ENCODE data around the gene WASF2. TPM values are rescaled to one million over a fixed set of nuclear protein-coding genes. Genes with fewer than 3 reads are reported as not detected.

The WASF2 gene
- total RNA-seq, 4 donors from 2014 or later: 53.8 to 76.6 (median 70.3) TPM

DNA sequence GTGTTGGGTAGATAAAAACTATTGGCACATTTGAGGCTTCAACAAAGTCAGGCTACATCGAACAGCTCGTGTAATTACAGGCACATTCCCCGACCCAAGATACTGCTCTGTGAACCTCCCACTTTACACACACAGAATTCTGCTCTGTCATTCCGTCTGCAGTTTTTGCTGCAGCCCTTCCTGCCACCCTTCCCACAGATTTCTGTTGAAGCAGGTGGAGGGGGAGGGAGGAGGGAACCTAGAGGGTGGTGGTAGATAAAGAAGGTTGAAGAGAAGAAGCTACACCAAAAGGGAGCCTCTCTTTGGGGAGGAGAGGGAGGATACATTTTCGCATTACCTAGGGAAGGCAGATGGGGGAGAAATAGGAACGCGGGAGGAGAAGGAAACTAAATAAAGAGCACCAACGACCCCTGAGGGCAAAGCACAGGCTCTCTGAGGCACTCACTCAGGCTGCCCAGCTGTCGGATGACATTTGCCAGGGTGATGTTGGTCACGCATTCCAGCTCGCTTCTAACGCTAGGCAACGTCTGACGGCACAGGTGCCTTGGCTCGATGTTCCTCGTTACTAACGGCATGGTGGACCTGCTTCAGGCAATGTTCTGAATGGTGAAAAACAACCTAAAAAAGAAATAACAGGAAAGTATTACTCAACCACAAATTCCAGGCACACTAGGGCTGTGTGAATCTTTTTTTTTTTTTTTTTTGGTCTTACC, 61.5 kb downstream of the WASF2 start:
- no peak for DNase-seq (ENCODE audit: low spot score in 2 of 2)
- TF ChIP-seq, protein P1, sequence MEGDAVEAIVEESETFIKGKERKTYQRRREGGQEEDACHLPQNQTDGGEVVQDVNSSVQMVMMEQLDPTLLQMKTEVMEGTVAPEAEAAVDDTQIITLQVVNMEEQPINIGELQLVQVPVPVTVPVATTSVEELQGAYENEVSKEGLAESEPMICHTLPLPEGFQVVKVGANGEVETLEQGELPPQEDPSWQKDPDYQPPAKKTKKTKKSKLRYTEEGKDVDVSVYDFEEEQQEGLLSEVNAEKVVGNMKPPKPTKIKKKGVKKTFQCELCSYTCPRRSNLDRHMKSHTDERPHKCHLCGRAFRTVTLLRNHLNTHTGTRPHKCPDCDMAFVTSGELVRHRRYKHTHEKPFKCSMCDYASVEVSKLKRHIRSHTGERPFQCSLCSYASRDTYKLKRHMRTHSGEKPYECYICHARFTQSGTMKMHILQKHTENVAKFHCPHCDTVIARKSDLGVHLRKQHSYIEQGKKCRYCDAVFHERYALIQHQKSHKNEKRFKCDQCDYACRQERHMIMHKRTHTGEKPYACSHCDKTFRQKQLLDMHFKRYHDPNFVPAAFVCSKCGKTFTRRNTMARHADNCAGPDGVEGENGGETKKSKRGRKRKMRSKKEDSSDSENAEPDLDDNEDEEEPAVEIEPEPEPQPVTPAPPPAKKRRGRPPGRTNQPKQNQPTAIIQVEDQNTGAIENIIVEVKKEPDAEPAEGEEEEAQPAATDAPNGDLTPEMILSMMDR (IDR thresholded peaks at IDR 0.05): no peak
- TF ChIP-seq POLR2A (IDR thresholded peaks at IDR 0.05): no peak
- intact Hi-C loops (cut with DNase I; ENCODE audit: low total_unique reads): no loop called here
- 12 to 23% methylated on average over 17 of the region's 17 CpGs for WGBS, 2 donors
- no peak overlapping the region for H3K4me3 ChIP-seq (ENCODE audit: low read depth, poor library complexity, severe bottlenecking)

- WGBS, 2 donors: 50 to 66% methylated on average over 2 of the region's 2 CpGs
- no peak for TF ChIP-seq POLR2A (IDR thresholded peaks at IDR 0.05)
- TF ChIP-seq, protein P1 (IDR thresholded peaks at IDR 0.05): no peak
- no peak for DNase-seq (ENCODE audit: low spot score in 2 of 2)
- H3K4me3 ChIP-seq (ENCODE audit: low read depth, poor library complexity, severe bottlenecking): no peak overlapping the region
- intact Hi-C loops (cut with DNase I; ENCODE audit: low total_unique reads): no loop called here
Observed at GRCh38 chr1:27427816-27428315, 62.1 kb downstream of the WASF2 start.

DNA sequence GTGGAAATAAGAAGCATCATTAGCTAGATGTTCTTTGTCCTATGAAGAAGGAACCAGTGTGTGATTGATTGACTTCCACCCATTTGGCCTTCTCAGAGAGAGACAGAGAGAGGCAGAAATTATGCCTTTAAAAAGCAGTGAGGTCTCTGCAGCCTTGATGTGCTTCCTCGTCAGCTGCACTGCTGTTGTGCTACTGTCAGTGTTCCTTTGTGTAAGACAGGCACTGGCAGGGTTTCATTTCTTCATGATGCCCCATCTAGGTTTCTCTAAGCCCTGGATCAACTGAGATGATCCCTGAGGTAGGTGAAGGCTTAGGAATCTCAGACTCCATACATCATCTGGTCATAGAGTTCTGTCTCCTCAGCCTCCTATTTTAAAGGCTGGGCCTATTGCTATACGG, 62.6 kb downstream of the WASF2 start:
- 64 to 69% methylated on average over 2 of the region's 2 CpGs for WGBS, 2 donors
- no peak for TF ChIP-seq POLR2A (IDR thresholded peaks at IDR 0.05)
- TF ChIP-seq, protein P1 (IDR thresholded peaks at IDR 0.05): no peak
- intact Hi-C loops (cut with DNase I; ENCODE audit: low total_unique reads): no loop called here
- no peak overlapping the region for H3K4me3 ChIP-seq (ENCODE audit: low read depth, poor library complexity, severe bottlenecking)
- no peak for DNase-seq (ENCODE audit: low spot score in 2 of 2)

DNA sequence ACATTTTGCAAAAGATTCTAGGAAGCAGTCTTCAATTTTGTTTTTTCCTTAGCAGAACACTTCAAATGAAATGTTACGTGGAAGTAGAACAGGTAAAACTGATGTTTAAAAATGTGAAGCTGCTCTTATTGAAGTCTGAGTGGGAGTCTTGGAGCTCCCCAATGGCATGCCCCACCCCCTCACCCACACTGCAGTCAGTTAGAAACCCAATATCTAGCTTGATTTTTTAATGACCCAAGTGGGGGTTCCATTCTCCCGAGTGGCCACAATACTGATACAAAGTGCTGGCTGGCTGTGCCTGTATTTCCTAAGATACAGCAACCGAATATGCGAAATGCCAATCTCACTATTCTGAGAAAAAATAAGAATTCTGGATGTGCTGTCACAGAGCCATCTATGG, 66.3 kb downstream of the WASF2 start:
- no peak for DNase-seq (ENCODE audit: low spot score in 2 of 2)
- intact Hi-C loops (cut with DNase I; ENCODE audit: low total_unique reads): no loop called here
- TF ChIP-seq, protein P1 (IDR thresholded peaks at IDR 0.05): no peak
- TF ChIP-seq POLR2A (IDR thresholded peaks at IDR 0.05): no peak
- 75 to 85% methylated on average over 4 of the region's 4 CpGs for WGBS, 2 donors
- H3K4me3 ChIP-seq (ENCODE audit: low read depth, poor library complexity, severe bottlenecking): no peak overlapping the region

DNA sequence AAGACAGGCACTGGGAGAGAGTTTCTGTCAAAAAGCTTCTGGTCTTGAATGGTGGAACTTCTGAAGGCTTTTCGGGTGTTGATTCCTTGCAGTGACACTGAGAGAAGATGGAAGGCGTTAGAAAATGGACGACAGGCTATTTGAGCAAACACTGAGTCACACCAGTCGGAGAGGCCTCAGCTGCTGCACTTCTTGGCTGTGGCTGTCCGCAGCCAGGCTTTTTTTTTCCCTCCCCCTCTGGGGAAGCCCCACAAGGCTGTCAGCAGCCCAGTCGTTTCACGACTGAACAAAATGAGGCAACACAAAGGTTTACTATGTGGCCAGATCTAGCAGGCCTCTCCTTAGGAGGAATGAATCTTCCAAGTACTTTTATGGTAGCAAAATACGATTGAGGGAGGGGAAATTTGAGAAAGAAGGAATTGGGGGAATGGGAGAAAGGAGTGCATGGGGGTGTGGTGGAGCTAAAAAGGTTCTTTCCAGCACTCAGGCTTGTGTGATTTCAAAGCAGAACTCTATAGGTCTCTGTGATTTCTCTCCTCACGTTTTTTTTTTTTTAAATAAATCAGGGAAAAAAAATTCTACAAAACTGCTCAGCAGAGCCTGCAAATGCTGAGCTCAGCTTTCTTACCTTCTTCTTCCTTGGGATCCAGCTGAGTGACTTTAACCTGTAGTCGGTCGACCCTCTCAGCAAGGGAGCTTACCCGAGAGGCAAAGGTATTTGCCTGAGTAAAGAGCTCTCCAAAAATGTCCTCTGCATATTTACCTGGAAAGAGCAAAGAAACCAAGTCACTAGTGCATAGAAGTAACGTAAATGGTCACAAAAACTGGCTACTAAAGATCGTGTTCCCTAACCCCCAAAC, 71.4 kb downstream of the WASF2 start:
- peak in 1 of 2 donors; percentile 56 for DNase-seq (ENCODE audit: low spot score in 2 of 2)
- no peak overlapping the region for H3K4me3 ChIP-seq (ENCODE audit: low read depth, poor library complexity, severe bottlenecking)
- no peak for TF ChIP-seq POLR2A (IDR thresholded peaks at IDR 0.05)
- TF ChIP-seq, protein P1 (IDR thresholded peaks at IDR 0.05): no peak
- WGBS, 2 donors: 39 to 46% methylated on average over 14 of the region's 14 CpGs
- intact Hi-C loops (cut with DNase I; ENCODE audit: low total_unique reads): no loop called here
